OCI-M1 (cell line): ENCODE measurements around the gene ILK.

Experiments used
- DNase-seq: peaks from one replicate; lab custom pipeline; 2025; lab: John Stamatoyannopoulos, UW

ILK gene

DNA sequence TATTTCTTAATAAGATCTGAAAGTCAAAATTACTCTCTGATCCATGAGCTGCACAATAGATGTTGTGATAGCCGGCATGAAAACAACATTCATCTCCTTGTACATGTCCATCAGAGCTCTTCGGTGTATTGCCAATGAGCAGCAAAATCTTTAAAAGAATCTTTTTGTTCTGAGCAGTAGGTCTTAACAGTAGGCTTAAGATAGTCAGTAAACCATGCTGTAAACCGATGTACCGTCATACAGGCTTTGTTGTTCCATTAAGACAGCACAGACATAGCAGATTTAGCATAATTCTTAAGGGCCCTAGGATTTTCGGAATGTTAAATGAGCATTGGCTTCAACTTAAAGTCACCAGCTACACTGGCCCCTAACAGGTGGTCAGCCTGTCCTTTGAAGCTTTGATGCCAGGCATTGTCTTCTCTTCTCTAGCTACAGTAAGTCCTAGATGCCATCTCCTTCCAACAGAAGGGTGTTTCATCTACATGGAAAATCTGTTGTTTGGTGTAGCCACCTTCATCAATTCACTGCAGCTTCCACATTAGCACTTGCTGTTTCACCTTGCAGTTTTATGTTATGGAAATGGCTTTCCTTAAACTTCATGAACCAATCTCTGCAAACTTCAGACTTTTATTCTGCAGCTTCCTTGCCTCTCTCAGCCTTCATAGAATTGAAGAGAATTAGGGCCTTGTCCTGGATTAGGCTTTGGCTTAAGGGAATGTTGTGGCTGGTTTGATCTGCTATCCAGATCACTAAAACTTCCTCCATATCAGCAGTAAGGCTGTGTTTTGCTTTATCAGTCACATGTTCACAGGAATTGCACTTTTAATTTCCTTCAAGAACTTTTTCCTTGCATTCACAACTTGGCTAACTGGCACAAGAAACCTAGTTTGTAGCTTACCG, 28.5 kb upstream of the ILK start:
- no peak for DNase-seq

DNA sequence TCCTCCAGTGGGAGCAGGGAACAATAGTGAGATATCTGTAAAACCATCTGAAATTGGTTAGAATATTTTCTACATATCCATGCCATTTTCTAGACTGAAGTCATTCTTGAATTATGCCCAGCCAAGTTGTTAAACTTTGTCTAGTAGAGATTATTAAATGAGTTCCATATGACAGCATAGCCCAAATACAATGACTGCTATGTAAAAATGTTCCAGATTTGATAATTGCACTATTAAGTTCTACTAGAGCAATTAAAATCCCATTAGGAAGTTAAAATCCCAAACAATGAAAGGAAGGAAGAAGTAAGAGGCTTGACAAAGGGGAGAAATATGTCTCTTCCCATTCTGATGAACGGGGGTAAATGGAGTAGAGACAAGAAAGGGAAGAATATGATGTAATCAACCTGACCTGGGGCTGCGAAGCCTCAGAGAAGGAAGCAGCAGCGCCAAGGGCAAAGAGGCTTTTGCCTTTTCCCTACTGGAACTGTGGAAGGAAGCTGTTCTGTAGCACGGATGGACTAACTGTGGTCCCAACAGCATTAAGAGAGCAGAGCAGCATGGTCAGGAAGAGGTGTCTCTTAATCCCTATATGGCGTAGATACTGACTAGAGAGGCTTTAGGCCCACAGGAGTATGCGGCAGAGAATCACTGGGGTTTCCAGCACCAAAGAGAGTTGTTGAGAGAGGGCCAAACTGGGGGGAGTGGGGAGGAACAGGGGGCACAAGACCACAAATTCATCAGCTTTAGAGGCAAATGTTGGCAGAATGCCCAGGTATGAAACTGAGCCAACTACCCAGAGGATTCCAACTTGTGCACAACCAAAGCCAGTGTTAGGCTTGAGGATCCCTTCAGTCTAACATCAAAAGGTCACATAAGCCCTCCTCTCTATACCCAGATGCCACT, 26.9 kb upstream of the ILK start:
- peak; percentile 34 for DNase-seq

GRCh38 chr11:6578134-6578533, 25.4 kb upstream of the ILK start:
- no peak for DNase-seq

GRCh38 chr11:6579681-6580080, 23.9 kb upstream of the ILK start:
- DNase-seq, result no peak

DNA sequence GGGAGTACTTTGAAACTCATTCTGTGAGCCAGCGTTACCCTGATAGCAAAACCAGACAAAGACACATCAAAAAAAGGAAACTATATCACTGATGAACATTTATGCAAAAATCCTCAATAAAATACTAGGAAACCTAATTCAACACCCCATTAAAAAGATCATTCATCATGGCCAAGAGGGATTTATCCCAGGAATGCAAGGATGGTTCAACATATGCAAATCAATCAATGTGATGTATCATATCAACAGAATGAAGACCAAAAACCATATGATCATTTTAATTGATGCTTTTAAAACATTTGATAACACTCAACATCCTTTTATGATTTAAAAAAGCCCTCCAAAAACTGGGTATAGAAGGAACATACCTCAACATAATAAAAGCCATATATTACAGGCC, 20.0 kb upstream of the ILK start:
- no peak for DNase-seq

- no peak for DNase-seq
Measured at GRCh38 chr11:6584528-6584927, 19.0 kb upstream of the ILK start.

DNA sequence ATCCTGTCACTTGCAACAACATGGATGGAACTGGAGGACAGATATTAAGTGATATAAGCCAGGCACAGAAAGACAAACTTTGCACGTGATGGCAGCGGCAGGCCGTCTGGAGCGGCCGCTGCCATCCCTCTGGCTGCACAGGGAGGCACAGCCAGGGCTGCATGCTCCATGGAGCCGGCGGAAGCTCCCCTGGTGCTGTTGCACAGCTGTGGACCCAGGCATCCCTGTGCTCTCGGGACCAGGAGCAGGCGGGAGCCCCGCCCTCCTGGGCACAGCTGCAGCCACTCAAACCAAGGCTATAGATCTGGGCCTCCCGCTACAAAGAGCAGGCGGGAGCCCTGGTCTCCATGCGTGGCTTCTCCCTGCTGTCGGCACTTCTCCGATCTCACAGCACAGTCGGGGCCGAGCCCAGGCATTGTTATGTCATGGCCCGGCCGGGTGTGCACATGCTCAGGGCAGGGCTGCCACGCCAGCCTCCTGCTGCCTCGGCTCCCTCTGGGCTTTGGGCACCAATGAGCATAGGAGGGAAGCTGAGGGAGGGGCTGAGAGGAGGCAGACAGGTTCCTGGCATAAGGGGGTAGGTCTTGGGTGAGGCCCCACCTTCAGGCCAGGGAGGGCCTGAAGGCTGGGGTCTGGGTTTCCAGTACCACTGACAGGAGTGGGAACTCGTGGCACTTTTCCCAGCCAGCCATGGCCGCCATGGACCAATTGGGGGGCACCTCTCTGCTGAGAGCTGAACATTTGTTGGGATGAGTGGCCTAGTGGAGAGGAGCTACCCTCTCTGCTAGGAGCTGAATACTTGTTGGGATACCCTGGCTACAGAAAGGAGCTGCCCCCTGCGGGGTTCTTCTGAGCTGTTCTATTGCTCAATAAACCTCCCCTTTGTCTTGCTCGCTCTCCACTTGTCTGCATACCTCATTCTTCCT, 16.9 kb upstream of the ILK start:
- no peak for DNase-seq

- no peak for DNase-seq
Measured at GRCh38 chr11:6587360-6587953, 16.1 kb upstream of the ILK start.

DNA sequence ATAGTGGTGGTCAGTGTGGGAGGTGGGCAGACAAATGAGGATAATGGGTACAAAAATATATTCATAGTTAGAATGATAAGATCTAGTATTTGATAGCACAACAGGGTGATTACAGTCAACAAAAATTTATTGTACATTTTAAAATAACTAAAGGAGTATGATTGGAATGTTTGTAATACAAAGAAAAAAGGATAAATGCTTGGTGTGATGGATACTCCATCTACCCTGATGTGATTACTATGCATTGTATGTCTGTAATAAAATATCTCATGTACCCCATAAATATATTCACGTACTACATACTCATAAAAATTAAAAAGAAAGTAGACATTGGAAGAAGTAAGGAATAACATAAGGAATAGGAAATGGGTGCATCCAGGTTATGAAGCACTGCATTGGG, 15.6 kb upstream of the ILK start:
- DNase-seq, result no peak

GRCh38 chr11:6594142-6594768, 9.3 kb upstream of the ILK start:
- DNase-seq, result no peak

DNA sequence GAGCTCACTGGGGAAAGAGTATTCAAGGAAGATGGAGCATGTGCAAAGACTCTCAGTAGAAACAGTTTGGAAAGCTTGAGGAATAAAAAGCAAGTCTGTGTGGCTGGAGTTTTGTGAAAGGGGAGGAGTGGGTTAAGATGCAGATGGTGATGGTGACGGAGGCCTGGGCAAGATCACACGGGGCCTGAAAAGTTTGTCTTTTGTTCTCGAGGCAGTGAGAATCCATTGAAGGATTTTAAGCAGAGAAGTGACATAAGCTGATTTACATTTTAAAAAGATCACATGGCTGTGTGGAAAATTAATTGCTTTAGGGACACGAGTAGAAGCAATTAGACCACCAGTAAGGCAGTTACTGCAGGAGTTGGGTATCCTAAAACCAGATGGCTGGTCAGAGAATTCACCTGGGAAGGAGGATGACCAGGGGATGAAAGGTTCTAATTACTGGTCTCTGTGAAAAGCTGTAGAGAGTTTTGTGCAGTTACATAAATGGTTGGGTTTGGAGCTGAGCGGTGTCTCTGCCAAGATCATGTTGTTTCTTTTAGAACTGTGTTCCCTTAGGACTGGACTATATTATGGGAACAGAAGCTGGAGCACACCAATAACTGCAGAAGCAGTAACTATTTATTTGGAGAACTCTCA, 7.2 kb upstream of the ILK start:
- no peak for DNase-seq

- no peak for DNase-seq
Measured at GRCh38 chr11:6598555-6598954, 5.0 kb upstream of the ILK start.

- DNase-seq, result no peak
Measured at GRCh38 chr11:6599449-6599848, 4.1 kb upstream of the ILK start.

GRCh38 chr11:6599881-6600390, 3.6 kb upstream of the ILK start:
- DNase-seq, result no peak

GRCh38 chr11:6601041-6601461, 2.5 kb upstream of the ILK start:
- DNase-seq, result no peak

DNA sequence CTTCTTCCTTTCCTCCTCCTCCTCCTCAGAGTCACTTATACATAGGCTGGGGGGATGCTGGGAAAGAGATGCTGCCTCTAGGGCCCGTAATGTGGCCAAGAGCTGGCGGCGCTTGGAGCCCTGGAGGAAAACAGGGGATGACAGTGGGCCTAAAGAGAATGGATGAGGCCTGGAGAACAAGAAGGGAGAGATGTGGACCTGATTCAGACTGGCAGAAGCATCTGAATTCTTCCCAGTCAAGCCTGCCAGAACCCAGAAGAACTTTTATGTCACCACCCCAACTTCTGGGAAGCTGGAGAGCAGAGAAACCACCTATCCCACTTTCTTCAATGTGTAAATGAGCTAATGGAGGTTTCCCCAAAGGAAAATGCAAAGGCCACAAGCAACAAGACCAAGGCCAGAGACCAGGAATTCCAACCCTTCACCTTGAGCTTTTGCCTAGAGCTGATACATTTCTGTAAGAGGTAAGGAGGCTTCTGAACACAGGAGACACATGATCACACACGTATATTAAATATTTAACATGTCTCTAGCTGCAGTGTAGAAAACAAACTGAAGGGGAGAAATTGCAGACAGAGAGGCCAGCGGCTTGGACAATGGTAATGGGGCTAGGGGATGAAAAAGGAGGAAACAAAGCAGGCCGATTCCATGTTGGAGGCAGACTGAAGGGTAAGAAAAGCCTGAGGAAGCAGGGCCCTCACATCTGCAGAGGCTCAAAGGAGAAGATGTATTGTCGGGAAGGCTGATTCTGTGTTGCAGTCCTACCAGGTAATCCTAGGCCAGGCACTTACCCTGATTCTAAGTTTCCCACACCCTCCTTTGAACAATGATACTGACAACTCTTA, 1.3 kb upstream of the ILK start:
- no peak for DNase-seq

GRCh38 chr11:6604081-6604626, 580 bp downstream of the ILK start:
- DNase-seq, result peak; percentile 78

DNA sequence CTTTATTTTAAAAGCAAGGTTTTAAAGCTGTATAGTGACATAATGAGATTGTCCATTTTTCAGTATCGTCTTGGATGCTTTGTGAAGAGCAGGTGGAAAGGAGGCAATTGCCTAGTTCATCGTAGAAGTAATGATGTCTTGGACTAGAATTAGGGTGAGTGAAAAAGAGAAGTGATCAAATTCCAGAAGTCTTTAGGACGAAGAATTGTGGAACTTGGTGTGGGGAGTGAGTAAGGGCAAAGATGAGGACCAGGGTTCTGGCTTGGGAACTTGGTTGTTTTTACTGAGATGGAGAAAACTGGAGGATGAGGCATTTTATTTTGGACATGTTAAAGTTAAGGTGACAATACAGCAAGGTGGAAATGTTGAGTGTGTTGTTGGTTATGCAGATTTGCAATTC, 1.2 kb downstream of the ILK start:
- DNase-seq, result no peak
